Ramos (cell line): ENCODE measurements around the gene AIFM3.

Source experiments
- in situ Hi-C: fragments of 300-500 bp; cut with MboI; formaldehyde crosslinking; loops from one replicate; pipeline ENCODE4 v1.14.3; 2022; ENCODE audit warnings: low sequenced_read_pairs; ENCODE audit not compliant: unreplicated experiment

The AIFM3 gene

GRCh38 chr22:20988573-20989322, 21.7 kb downstream of the AIFM3 start:
- in situ Hi-C loops = no loop called here

GRCh38 chr22:20989323-20990138, 22.5 kb downstream of the AIFM3 start:
- in situ Hi-C loops = no loop called here

GRCh38 chr22:20990184-20991180, 23.4 kb downstream of the AIFM3 start:
- in situ Hi-C loops = no loop called here

GRCh38 chr22:20991252-20992055, 24.4 kb downstream of the AIFM3 start:
- in situ Hi-C loops = no loop called here

GRCh38 chr22:20992056-20992442, 25.0 kb downstream of the AIFM3 start:
- in situ Hi-C loops = no loop called here

GRCh38 chr22:20992456-20993303, 25.6 kb downstream of the AIFM3 start:
- in situ Hi-C loops = no loop called here

GRCh38 chr22:20993304-20994127, 26.5 kb downstream of the AIFM3 start:
- in situ Hi-C loops = no loop called here

GRCh38 chr22:20994128-20994901, 27.3 kb downstream of the AIFM3 start:
- in situ Hi-C loops = no loop called here

- in situ Hi-C loops = no loop called here
Observed at GRCh38 chr22:20994902-20995241, 27.8 kb downstream of the AIFM3 start.

- in situ Hi-C loops = no loop called here
Observed at GRCh38 chr22:20995329-20996030, 28.4 kb downstream of the AIFM3 start.

GRCh38 chr22:20996031-20996410, 29.0 kb downstream of the AIFM3 start:
- in situ Hi-C loops = no loop called here

GRCh38 chr22:20996598-20997535, 29.8 kb downstream of the AIFM3 start:
- in situ Hi-C loops = no loop called here

- in situ Hi-C loops = no loop called here
Observed at GRCh38 chr22:20997536-20998257, 30.6 kb downstream of the AIFM3 start.

- in situ Hi-C loops = no loop called here
Observed at GRCh38 chr22:20998411-20999336, 31.6 kb downstream of the AIFM3 start.
